Activated T-cell treated with anti-CD3 and anti-CD28 coated beads, Interleukin-2, amount 50 U/mL, for 72 hours (primary cell): ENCODE measurements around the gene WFDC1. TPM values are rescaled to one million over a fixed set of nuclear protein-coding genes. Genes with fewer than 3 reads are reported as not detected.

ENCODE experiments used
- ATAC-seq, 2 donors: fragments of 150-1000 bp; cut with Tn5 transposase; replicated peaks in 1 of 2; 2 replicates each; pipeline ENCODE4 v1.10.0; 2021; ENCODE audit warnings: moderate library complexity in 2 of 2, mild to moderate bottlenecking in 1 of 2
- DNase-seq, 2 donors: peaks; one replicate each; pipeline ENCODE4 v3.0.0; 2021 to 2022; ENCODE audit warnings: mixed read lengths in 1 of 2
- H3K27ac Mint-ChIP-seq: one replicate; pipeline ENCODE4 v1.8.0; 2022; ENCODE audit warnings: mild to moderate bottlenecking, moderate library complexity, mixed read lengths
- H3K27me3 Mint-ChIP-seq: one replicate; pipeline ENCODE4 v1.8.0; 2022; ENCODE audit warnings: low read depth, mixed read lengths
- H3K36me3 Mint-ChIP-seq, 2 donors: one replicate each; pipeline ENCODE4 v1.8.0; 2022; ENCODE audit warnings: mixed read lengths in 2 of 2, mild to moderate bottlenecking in 1 of 2; ENCODE audit not compliant: insufficient read depth in 2 of 2
- H3K4me1 Mint-ChIP-seq: one replicate; pipeline ENCODE4 v1.8.0; 2022; ENCODE audit warnings: low read depth, mixed read lengths
- H3K4me3 Mint-ChIP-seq, 2 donors: one replicate each; pipeline ENCODE4 v1.8.0; 2022; ENCODE audit warnings: mild to moderate bottlenecking in 2 of 2, mixed read lengths in 2 of 2, moderate library complexity in 2 of 2
- H3K9me3 Mint-ChIP-seq, 2 donors: one replicate each; pipeline ENCODE4 v1.8.0; 2022; ENCODE audit warnings: mixed read lengths in 2 of 2
- total RNA-seq, 2 donors: library from RNA; stranded (reverse); gene quantifications; one replicate each; pipeline ENCODE4 v1.2.3, GENCODE V29; 2022

WFDC1 gene
- total RNA-seq, 2 donors from 2014 or later, result not detected

GRCh38 chr16:84344781-84345180, 50.1 kb downstream of the WFDC1 start:
- peaks cover 4% of the 10 kb centered on the region for H3K27me3 Mint-ChIP-seq
- H3K4me1 Mint-ChIP-seq, result no peaks in the 10 kb centered on the region
- H3K9me3 Mint-ChIP-seq, result no peaks in the 10 kb centered on the region
- ATAC-seq (no peak), DNase-seq (no peak)
- H3K36me3 Mint-ChIP-seq, result no peaks in the 10 kb centered on the region
- no peak overlapping the region for H3K27ac Mint-ChIP-seq
- H3K4me3 Mint-ChIP-seq, result no peak overlapping the region

- Mint-ChIP-seq H3K27me3 (peaks cover 9% of the 10 kb centered on the region), H3K4me3 (no peak overlapping the region), H3K4me1 (no peaks in the 10 kb centered on the region), H3K27ac (no peak overlapping the region), H3K9me3 (no peaks in the 10 kb centered on the region), H3K36me3 (no peaks in the 10 kb centered on the region)
- no peak for DNase-seq
- ATAC-seq, result no peak
Observed at GRCh38 chr16:84347161-84347560, 52.5 kb downstream of the WFDC1 start.

GRCh38 chr16:84348386-84348888, 53.8 kb downstream of the WFDC1 start:
- ATAC-seq (no peak), DNase-seq (no peak)
- H3K27me3 Mint-ChIP-seq, result peaks cover 9% of the 10 kb centered on the region
- no peak overlapping the region for H3K4me3 Mint-ChIP-seq
- no peaks in the 10 kb centered on the region for H3K9me3 Mint-ChIP-seq
- H3K27ac Mint-ChIP-seq, result no peak overlapping the region
- no peaks in the 10 kb centered on the region for H3K4me1 Mint-ChIP-seq
- H3K36me3 Mint-ChIP-seq, result no peaks in the 10 kb centered on the region

GRCh38 chr16:84349862-84350684, 55.4 kb downstream of the WFDC1 start:
- Mint-ChIP-seq H3K4me3 (no peak overlapping the region), H3K36me3 (no peaks in the 10 kb centered on the region), H3K27me3 (peaks cover 9% of the 10 kb centered on the region), H3K9me3 (no peaks in the 10 kb centered on the region), H3K4me1 (no peaks in the 10 kb centered on the region), H3K27ac (no peak overlapping the region)
- ATAC-seq (no peak), DNase-seq (no peak)

- H3K4me3 Mint-ChIP-seq, result no peak overlapping the region
- no peak for ATAC-seq
- H3K27ac Mint-ChIP-seq, result no peak overlapping the region
- peaks cover 9% of the 10 kb centered on the region for H3K27me3 Mint-ChIP-seq
- no peaks in the 10 kb centered on the region for H3K4me1 Mint-ChIP-seq
- H3K36me3 Mint-ChIP-seq, result no peaks in the 10 kb centered on the region
- no peaks in the 10 kb centered on the region for H3K9me3 Mint-ChIP-seq
- DNase-seq, result no peak
Observed at GRCh38 chr16:84350685-84351400, 56.2 kb downstream of the WFDC1 start.

- Mint-ChIP-seq H3K9me3 (no peaks in the 10 kb centered on the region), H3K27ac (no peak overlapping the region), H3K4me1 (peaks cover under 1% of the 10 kb centered on the region), H3K27me3 (peaks cover 9% of the 10 kb centered on the region), H3K36me3 (no peaks in the 10 kb centered on the region), H3K4me3 (no peak overlapping the region)
- DNase-seq (no peak), ATAC-seq (no peak)
Observed at GRCh38 chr16:84351630-84352029, 57.0 kb downstream of the WFDC1 start.

- H3K4me3 Mint-ChIP-seq, result no peak overlapping the region
- no peak for ATAC-seq
- peaks cover 22% of the 10 kb centered on the region for H3K4me1 Mint-ChIP-seq
- peaks cover 9% of the 10 kb centered on the region for H3K27me3 Mint-ChIP-seq
- H3K9me3 Mint-ChIP-seq, result no peaks in the 10 kb centered on the region
- DNase-seq, result no peak
- no peak overlapping the region for H3K27ac Mint-ChIP-seq
- no peaks in the 10 kb centered on the region for H3K36me3 Mint-ChIP-seq
Observed at GRCh38 chr16:84354306-84354705, 59.6 kb downstream of the WFDC1 start.

GRCh38 chr16:84355149-84355548, 60.5 kb downstream of the WFDC1 start:
- ATAC-seq (no peak), DNase-seq (no peak)
- Mint-ChIP-seq H3K9me3 (no peaks in the 10 kb centered on the region), H3K36me3 (no peaks in the 10 kb centered on the region), H3K27ac (no peak overlapping the region), H3K4me1 (peaks cover 30% of the 10 kb centered on the region), H3K27me3 (peaks cover 1% of the 10 kb centered on the region), H3K4me3 (no peak overlapping the region)

GRCh38 chr16:84356176-84356575, 61.5 kb downstream of the WFDC1 start:
- H3K4me3 Mint-ChIP-seq, result no peak overlapping the region
- no peak for ATAC-seq
- H3K9me3 Mint-ChIP-seq, result no peaks in the 10 kb centered on the region
- H3K27ac Mint-ChIP-seq, result no peak overlapping the region
- peaks cover 40% of the 10 kb centered on the region for H3K4me1 Mint-ChIP-seq
- H3K27me3 Mint-ChIP-seq, result no peaks in the 10 kb centered on the region
- H3K36me3 Mint-ChIP-seq, result no peaks in the 10 kb centered on the region
- DNase-seq, result no peak

- no peaks in the 10 kb centered on the region for H3K9me3 Mint-ChIP-seq
- H3K4me3 Mint-ChIP-seq, result no peak overlapping the region
Observed at GRCh38 chr16:84356591-84357116, 62.0 kb downstream of the WFDC1 start.

GRCh38 chr16:84357191-84357651, 62.5 kb downstream of the WFDC1 start:
- peak; percentile 25 to 46 for DNase-seq
- H3K27ac Mint-ChIP-seq, result no peak overlapping the region

More at GRCh38 chr16:84356591-84357116, 62.0 kb downstream of the WFDC1 start:
- Mint-ChIP-seq H3K4me1 (peaks cover 42% of the 10 kb centered on the region), H3K36me3 (no peaks in the 10 kb centered on the region), H3K27ac (no peak overlapping the region), H3K27me3 (no peaks in the 10 kb centered on the region)
- no peak for ATAC-seq
- no peak for DNase-seq

GRCh38 chr16:84358601-84359295, 64.1 kb downstream of the WFDC1 start:
- no peak overlapping the region for H3K27ac Mint-ChIP-seq

More at GRCh38 chr16:84357191-84357651, 62.5 kb downstream of the WFDC1 start:
- Mint-ChIP-seq H3K9me3 (no peaks in the 10 kb centered on the region), H3K4me3 (no peak overlapping the region), H3K27me3 (no peaks in the 10 kb centered on the region), H3K4me1 (peaks cover 42% of the 10 kb centered on the region), H3K36me3 (no peaks in the 10 kb centered on the region)
- ATAC-seq, result peak; percentile 79 to 83

More at GRCh38 chr16:84358601-84359295, 64.1 kb downstream of the WFDC1 start:
- DNase-seq, result no peak
- H3K4me3 Mint-ChIP-seq, result peak overlapping the region in 1 of 2 donors; percentile 56
- ATAC-seq, result no peak
- peaks cover 42% of the 10 kb centered on the region for H3K4me1 Mint-ChIP-seq
- no peaks in the 10 kb centered on the region for H3K36me3 Mint-ChIP-seq
- no peaks in the 10 kb centered on the region for H3K27me3 Mint-ChIP-seq
- no peaks in the 10 kb centered on the region for H3K9me3 Mint-ChIP-seq
